ENCODE measurements around the gene PRKCZ. TPM values are rescaled to one million over a fixed set of nuclear protein-coding genes. Genes with fewer than 3 reads are reported as not detected.

The PRKCZ gene
- total RNA-seq, 1 donor, result 1.6 TPM

GRCh38 chr1:2100780-2101108, 50.5 kb downstream of the PRKCZ start:
- DNase-seq (ENCODE audit: low read depth), result no peak
- no peak for TF ChIP-seq CTCF (IDR thresholded peaks at IDR 0.05; ENCODE audit: insufficient read depth, low read length)
- H3K4me3 ChIP-seq (ENCODE audit: low read depth, low read length), result no peak overlapping the region

GRCh38 chr1:2101531-2101930, 51.3 kb downstream of the PRKCZ start:
- no peak for DNase-seq (ENCODE audit: low read depth)
- TF ChIP-seq CTCF (IDR thresholded peaks at IDR 0.05; ENCODE audit: insufficient read depth, low read length), result no peak
- H3K4me3 ChIP-seq (ENCODE audit: low read depth, low read length), result no peak overlapping the region

- TF ChIP-seq CTCF (IDR thresholded peaks at IDR 0.05; ENCODE audit: insufficient read depth, low read length), result no peak
- no peak for DNase-seq (ENCODE audit: low read depth)
- no peak overlapping the region for H3K4me3 ChIP-seq (ENCODE audit: low read depth, low read length)
Observed at GRCh38 chr1:2101946-2102345, 51.7 kb downstream of the PRKCZ start.

GRCh38 chr1:2102753-2103152, 52.5 kb downstream of the PRKCZ start:
- DNase-seq (ENCODE audit: low read depth), result no peak
- no peak for TF ChIP-seq CTCF (IDR thresholded peaks at IDR 0.05; ENCODE audit: insufficient read depth, low read length)
- H3K4me3 ChIP-seq (ENCODE audit: low read depth, low read length), result no peak overlapping the region

- TF ChIP-seq CTCF (IDR thresholded peaks at IDR 0.05; ENCODE audit: insufficient read depth, low read length), result no peak
- no peak for DNase-seq (ENCODE audit: low read depth)
Observed at GRCh38 chr1:2103266-2103900, 53.2 kb downstream of the PRKCZ start.

GRCh38 chr1:2103901-2104590, 53.8 kb downstream of the PRKCZ start:
- no peak for DNase-seq (ENCODE audit: low read depth)
- no peak for TF ChIP-seq CTCF (IDR thresholded peaks at IDR 0.05; ENCODE audit: insufficient read depth, low read length)
- H3K4me3 ChIP-seq (ENCODE audit: low read depth, low read length), result no peak overlapping the region

More at GRCh38 chr1:2103266-2103900, 53.2 kb downstream of the PRKCZ start:
- no peak overlapping the region for H3K4me3 ChIP-seq (ENCODE audit: low read depth, low read length)
